Effector memory CD4-positive, alpha-beta T cell (primary cell): ENCODE results near the gene IL10RA.
"Not testable (repeated sequence)": the region's sequence is repeated elsewhere in the genome, so short reads cannot be mapped to it uniquely, and the experiment has no call there.

Experiments
- DNase-seq, 3 donors: peaks; one replicate each; pipeline ENCODE4 v3.0.0-alpha.2; 2020
- H3K27ac ChIP-seq: 2 replicates; pipeline ENCODE4 v1.7.0; 2013; ENCODE audit warnings: mild to moderate bottlenecking, low read length, moderate library complexity; ENCODE audit not compliant: insufficient read depth, poor library complexity, severe bottlenecking
- H3K27me3 ChIP-seq: replicated peaks from 2 replicates; pipeline ENCODE4 v1.7.0; 2013; ENCODE audit warnings: mild to moderate bottlenecking, low read length; ENCODE audit not compliant: insufficient read depth, control insufficient read depth, poor library complexity, severe bottlenecking
- H3K36me3 ChIP-seq: 2 replicates; pipeline ENCODE4 v1.7.0; 2013; ENCODE audit warnings: mild to moderate bottlenecking, low read length, moderate library complexity; ENCODE audit not compliant: control insufficient read depth, insufficient read depth
- H3K4me1 ChIP-seq: 2 replicates; pipeline ENCODE4 v1.7.0; 2013; ENCODE audit warnings: low read length, mild to moderate bottlenecking; ENCODE audit not compliant: control insufficient read depth, insufficient read depth, poor library complexity, severe bottlenecking
- H3K4me3 ChIP-seq: 2 replicates; pipeline ENCODE4 v1.7.0; 2013; ENCODE audit warnings: low read length, low read depth, mild to moderate bottlenecking; ENCODE audit not compliant: insufficient read depth, poor library complexity, severe bottlenecking
- H3K9me3 ChIP-seq: 2 replicates; pipeline ENCODE4 v1.7.0; 2013; ENCODE audit warnings: mild to moderate bottlenecking, low read length, moderate library complexity; ENCODE audit not compliant: control insufficient read depth

IL10RA gene

GRCh38 chr11:118005224-118006152 lies 19.3 kb downstream of the IL10RA start:
- H3K4me1 ChIP-seq = peaks cover 98% of the 10 kb centered on the region
- DNase-seq = no peak
- H3K36me3 ChIP-seq = peaks cover under 1% of the 10 kb centered on the region
- H3K4me3 ChIP-seq = no peak overlapping the region
- no peaks in the 10 kb centered on the region for H3K27me3 ChIP-seq
- no peak overlapping the region for H3K27ac ChIP-seq
- no peaks in the 10 kb centered on the region for H3K9me3 ChIP-seq

DNA sequence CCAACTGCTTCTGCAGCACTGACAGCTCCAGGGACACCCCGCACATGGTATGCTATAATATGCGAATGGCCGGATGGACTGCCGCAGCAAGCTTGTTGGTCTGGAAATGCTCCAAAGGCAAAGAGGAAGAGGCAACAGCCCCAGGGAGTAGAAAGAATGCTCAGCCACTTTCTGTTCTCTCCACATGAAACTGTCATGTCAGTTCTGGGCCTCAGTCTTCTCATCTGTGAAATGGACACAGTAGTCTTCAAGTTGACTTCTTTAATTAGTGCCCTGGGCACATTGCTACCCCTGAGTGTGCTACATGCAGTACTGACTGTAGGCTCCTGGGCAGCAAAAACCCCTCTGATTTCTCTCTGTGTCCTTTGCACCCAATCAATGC lies 19.9 kb downstream of the IL10RA start:
- peaks cover 98% of the 10 kb centered on the region for H3K4me1 ChIP-seq
- peak overlapping the region; percentile 47 for H3K27ac ChIP-seq
- no peaks in the 10 kb centered on the region for H3K36me3 ChIP-seq

DNA sequence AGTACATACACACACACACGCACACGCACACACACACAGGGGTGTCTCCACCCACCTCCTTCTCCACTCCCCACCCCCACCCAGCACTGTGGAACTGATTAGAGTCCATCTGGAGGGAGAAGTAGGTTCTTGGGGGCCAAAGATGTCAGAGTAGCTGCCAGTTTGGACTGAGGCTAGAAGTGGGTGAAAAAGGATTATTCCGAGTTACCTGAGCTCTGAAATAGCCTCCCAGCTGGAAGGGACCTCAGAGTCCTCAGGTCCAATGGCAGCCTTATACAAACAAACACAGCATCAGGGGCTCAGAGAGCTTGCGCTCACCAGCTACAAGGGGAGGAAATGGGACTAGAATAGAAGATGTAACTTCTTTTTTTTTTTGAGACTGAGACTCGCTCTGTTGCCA lies 20.8 kb downstream of the IL10RA start:
- H3K9me3 ChIP-seq = no peaks in the 10 kb centered on the region
- peaks cover 97% of the 10 kb centered on the region for H3K4me1 ChIP-seq
- H3K27ac ChIP-seq = peak overlapping the region; percentile 47

More for the DNA sequence above, 19.9 kb downstream of the IL10RA start:
- no peak for DNase-seq
- H3K9me3 ChIP-seq = no peaks in the 10 kb centered on the region
- H3K27me3 ChIP-seq = no peaks in the 10 kb centered on the region
- no peak overlapping the region for H3K4me3 ChIP-seq

GRCh38 chr11:118007563-118008270 lies 21.5 kb downstream of the IL10RA start:
- H3K9me3 ChIP-seq, DNase-seq, H3K36me3 ChIP-seq, H3K27me3 ChIP-seq: not testable (repeated sequence)
- peaks cover 97% of the 10 kb centered on the region for H3K4me1 ChIP-seq
- H3K27ac ChIP-seq = peak overlapping the region; percentile 47
- peak overlapping the region; percentile 9 for H3K4me3 ChIP-seq

More for the DNA sequence above, 20.8 kb downstream of the IL10RA start:
- Histone ChIP-seq H3K36me3 (no peaks in the 10 kb centered on the region), H3K27me3 (no peaks in the 10 kb centered on the region), H3K4me3 (no peak overlapping the region)
- no peak for DNase-seq

DNA sequence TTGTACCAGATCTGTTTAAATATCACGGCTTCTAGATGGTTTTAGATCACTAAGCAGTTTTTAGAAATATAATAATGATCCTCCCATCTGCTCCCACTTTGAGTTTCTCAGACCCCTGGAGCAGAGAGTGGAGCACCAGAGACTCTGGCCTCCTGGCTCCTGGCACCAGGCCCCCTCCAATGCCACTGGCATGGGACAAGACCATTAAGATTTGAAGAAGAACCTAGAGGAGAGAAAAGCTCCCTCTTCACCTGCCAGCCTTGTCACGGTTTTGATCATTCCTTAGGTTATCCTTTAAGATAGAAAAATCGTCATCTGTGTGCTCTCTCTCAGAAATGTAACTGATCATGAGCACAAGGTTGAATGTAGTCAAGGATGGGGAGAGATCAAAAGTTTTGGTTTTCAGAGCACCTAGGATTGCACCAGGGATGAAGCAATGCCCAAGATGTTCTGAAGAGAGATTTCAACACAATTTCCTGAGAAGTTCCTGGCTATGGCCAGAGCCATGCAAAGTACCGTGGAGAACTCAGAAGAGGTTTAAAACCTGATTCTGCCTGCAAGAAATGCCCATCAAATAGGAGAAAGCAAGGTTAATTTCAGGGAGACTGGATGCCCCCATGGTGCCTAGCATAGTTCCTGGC lies 22.2 kb downstream of the IL10RA start:
- peak overlapping the region; percentile 47 for H3K27ac ChIP-seq

DNA sequence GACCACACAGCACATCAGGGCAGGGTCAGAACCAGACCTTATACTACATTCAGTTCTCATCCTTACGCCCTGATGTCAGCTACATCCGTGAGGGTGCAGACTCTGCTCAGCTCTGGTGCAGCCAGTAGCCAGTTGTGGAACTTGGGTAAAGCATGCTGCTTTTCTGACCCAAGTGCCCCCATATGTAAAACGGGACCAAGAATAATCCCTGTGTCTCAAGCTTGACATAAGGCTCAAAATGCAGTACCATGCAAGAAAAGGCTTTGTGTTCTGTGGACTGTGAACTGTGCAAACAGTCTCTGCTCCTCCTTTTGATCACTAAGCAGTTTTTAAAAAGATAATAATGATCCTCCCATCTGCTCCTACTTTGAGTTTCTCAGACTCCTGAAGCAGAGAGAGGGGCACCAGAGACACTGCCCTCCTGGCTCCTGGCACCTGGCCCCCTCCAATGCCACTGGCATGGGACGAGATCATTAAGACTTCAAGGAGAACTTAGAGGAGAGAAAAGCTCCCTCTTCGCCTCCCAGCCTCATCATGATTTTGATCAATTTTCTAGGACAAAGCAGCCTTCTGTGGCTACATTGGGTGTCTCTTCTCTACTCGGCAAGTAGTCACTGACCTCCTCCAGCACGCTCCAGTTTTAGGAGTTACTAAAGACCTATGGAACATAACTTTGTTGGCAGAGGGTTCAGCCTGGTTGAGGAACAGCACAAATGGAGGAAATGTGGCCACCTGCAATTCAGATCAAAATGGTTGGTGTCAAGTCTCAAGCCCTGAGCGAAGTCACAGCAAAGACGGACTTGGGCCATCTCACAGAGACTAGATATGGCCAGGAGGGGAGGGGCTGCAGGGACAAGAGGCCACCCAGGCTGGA lies 23.9 kb downstream of the IL10RA start:
- no peak for DNase-seq
- H3K4me3 ChIP-seq = no peak overlapping the region
- H3K27me3 ChIP-seq = no peaks in the 10 kb centered on the region
- no peaks in the 10 kb centered on the region for H3K9me3 ChIP-seq
- peak overlapping the region; percentile 31 for H3K27ac ChIP-seq
- H3K36me3 ChIP-seq = no peaks in the 10 kb centered on the region
- peaks cover 85% of the 10 kb centered on the region for H3K4me1 ChIP-seq

More for the DNA sequence above, 22.2 kb downstream of the IL10RA start:
- DNase-seq = no peak
- Histone ChIP-seq H3K36me3 (no peaks in the 10 kb centered on the region), H3K4me3 (peak overlapping the region; percentile 9), H3K4me1 (peaks cover 97% of the 10 kb centered on the region), H3K27me3 (no peaks in the 10 kb centered on the region), H3K9me3 (no peaks in the 10 kb centered on the region)

DNA sequence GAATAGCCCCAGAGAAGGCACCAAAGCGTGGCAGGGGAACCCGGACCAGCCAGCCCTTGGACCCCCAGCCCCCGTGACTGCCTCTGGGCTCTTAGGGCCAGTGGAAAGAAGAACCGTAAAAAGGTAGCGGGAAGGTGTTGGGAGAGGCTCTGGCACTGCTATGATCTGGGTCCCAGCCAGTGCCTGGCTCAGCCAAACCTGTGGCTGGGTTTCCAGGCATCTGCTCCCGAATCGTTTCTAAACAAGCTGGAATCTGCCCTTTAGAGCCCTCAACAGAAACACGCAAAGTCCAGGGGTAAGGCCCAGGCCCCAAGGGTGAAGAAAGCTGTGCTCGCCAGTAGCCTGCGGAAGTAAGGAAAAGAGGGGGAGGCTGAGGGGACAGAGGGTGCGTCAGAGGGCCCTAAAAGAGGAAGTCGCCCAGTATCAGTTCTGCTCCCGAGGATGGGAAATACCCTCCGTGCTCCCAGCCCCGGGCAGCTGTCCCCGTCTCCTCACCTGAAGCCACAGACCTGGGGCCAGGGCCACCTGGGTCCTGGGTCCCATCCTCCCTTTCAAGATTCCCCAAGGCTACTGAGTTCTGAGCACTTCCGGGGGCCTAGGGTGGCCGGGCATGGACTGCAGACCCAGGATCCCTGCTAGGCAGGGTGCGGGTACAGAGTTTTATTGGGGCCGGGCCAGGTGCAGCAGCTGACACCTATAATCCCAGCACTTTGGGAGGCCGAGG lies 24.7 kb downstream of the IL10RA start:
- Histone ChIP-seq H3K9me3 (no peaks in the 10 kb centered on the region), H3K27me3 (no peaks in the 10 kb centered on the region), H3K4me3 (no peak overlapping the region), H3K36me3 (no peaks in the 10 kb centered on the region), H3K4me1 (peaks cover 86% of the 10 kb centered on the region), H3K27ac (peak overlapping the region; percentile 31)
- no peak for DNase-seq

DNA sequence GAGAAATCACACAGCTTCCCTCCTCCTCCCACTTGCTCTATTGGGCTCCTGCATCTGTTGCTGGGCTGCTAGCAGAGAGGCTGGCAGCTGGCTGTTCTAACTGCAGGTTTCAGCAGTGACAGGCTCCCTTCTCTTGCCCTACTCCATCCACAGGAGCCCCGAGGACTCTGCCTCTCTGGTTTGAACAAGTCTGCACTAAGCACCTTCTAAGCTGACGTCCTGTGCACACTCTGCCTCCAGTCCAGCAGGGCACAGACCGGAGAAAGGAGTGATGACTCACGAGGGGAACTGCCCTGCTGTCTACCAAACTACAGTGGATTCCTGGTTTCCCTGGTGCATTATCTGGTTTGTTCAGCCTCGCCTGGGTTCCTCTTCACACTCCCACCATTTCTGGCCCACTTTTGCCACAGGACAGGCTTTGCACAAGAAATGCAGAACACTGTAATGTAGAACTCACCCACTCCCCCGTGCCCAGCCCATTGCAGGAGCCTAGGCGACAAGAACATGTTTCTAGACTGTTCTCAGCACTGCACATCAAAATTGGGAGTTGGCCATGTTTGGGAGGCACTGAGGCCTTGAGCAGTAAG lies 26.0 kb downstream of the IL10RA start:
- Histone ChIP-seq H3K27me3 (no peaks in the 10 kb centered on the region), H3K4me1 (peaks cover 80% of the 10 kb centered on the region), H3K9me3 (no peaks in the 10 kb centered on the region), H3K36me3 (no peaks in the 10 kb centered on the region), H3K4me3 (no peak overlapping the region), H3K27ac (peak overlapping the region; percentile 36)
- DNase-seq = no peak
